ENCODE results near the gene ZDHHC12.
A peak's percentile ranks its signal among the peaks of the same experiment; 100 is the strongest.

The ZDHHC12 gene

DNA sequence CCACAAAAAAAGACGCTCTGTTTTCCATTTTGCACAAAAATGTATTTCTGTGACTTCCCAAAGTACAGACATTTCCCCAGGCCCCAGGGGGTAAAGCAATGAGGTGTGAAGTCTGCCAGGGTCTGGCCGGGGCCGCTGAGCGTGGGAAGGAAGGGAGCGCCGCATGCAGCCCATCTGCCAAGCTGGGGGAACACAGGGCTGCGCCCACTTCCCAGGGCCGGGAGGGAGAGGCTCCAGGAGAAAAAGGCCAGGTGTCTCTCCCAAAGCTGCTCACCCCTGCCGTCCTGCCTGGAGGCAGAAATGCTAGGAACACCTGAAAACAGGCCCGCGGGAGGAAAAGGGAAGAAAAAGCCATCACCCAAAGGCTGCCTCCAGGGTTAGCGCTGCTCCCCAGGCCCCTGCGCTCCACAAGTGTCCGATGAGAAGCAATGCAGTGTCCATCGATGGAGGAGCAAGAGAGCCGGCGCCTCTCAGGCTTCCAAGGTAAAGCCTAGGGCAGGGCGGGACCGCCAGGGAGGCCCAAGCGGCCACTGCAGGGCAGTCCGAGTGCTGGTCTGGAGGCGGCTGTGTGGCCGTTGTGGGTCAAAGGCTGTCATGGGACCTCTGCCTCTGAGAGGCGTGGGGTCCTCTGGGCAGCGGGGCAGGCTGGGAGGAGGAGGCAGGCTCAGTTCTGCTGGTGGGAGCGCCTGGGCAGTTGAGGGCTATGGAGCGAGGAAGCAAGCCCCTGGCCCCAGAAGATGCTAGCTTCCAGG is 6.0 kb upstream of the ZDHHC12 start:
- no peak for DNase-seq (ENCODE audit: low spot score)

GRCh38 chr9:128729302-128729701 is 5.4 kb upstream of the ZDHHC12 start:
- no peak for DNase-seq (ENCODE audit: low spot score)

- no peak for DNase-seq (ENCODE audit: low spot score)
Measured at GRCh38 chr9:128728298-128728697, 4.4 kb upstream of the ZDHHC12 start.

- DNase-seq (ENCODE audit: low spot score), result no peak
Measured at GRCh38 chr9:128727640-128728248, 3.8 kb upstream of the ZDHHC12 start.

- DNase-seq (ENCODE audit: low spot score), result peak; percentile 79
Measured at GRCh38 chr9:128724744-128725211, 851 bp upstream of the ZDHHC12 start.

DNA sequence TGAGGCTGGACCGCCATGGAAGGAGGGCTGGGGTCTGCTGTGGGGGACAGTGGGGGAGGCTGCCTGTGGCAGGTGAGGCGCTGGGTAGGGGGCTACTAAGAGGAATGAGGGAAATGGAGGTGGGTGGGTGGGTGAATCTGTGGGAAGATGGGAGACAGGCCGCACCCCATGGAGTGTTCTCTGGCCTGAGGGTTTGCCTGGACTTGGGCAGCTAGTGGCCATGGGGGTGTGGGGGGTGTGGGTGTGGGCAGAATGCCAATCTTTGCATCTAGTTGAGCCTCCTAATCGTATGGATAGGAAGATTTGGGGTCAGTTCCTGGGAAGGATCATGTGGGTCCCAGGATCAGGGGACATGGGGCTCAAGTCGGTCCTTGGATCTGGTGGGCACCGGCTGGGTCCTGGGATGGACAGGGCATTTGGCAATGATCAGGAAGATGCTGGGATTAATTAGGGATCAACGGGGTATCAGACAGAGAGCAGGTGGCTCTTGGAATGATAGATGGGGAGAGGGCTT is 518 bp downstream of the ZDHHC12 start:
- DNase-seq (ENCODE audit: low spot score), result peak; percentile 25

DNA sequence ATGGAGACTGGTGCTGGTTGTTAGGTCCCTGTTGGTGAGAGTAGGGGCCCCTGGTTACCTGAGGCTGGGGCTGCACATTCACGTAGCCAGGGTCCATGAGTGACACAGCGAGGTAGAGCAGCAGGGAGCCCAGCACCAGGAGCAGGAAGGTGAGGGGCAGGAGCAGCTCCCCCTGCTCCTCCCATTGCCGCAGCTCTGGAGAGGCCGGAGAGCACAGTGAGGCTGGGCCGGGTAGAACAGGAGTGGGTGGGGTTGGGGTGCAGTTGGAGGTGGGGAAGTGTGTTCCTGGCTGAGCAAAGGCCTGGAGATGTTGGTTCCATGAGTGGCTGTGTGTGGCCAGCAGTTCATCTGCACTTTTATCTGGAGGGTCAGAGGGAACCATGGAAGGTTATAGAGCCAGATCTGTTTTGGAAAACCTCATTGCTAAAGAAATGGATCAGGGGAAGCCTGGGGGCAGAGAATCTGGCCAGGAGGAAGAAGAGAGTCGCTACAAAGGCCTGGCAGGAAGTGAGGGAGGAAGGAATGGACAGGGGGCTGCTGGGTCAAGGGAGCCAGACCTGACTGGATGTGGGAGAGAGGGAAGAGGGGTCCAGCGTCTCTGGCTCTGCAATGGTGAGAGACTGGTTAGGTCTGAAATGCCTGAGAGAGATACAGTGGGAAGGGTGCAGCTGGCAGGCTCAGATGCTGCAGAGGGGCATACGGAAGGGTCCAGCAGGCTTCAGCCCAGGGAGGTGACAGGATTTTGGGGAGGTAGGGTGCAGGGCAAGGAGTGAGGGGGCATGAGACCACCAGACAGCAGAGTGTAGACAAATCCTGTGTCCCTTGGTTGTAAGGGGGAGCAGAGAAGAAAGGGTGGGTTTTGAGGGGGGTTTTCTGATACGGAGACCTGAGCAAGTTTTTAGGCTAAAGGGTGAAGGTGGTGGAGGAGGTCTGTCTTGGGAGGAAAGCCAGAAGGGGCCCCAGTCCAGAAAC is 1.3 kb downstream of the ZDHHC12 start:
- DNase-seq (ENCODE audit: low spot score), result no peak

DNA sequence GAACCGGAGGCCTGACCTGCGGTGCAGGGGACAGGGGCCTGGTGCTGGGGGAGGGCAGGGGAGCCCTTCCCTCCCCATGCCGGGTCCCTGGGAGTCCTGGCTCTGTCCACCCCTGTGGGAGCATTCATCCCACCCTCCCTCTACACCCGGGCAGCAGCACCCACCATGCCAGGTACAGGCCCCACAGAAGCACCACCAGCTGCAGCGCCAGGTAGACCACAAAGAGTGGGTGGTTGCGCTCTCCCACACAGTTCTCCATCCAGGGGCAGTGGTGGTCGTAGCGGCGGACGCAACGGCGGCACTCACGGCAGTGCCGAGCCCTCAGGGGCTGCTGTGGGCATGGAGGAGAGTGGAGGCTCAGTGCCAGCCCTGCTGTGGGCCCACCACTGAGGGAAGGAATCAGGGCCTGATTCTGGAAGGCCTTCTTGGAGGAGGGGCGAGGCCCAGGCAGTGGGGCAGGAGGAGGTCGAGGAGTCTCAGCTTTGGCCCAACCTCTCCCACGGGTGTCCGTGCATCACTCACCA is 2.4 kb downstream of the ZDHHC12 start:
- no peak for DNase-seq (ENCODE audit: low spot score)

- no peak for DNase-seq (ENCODE audit: low spot score)
Measured at GRCh38 chr9:128720841-128721486, 3.0 kb downstream of the ZDHHC12 start.

DNA sequence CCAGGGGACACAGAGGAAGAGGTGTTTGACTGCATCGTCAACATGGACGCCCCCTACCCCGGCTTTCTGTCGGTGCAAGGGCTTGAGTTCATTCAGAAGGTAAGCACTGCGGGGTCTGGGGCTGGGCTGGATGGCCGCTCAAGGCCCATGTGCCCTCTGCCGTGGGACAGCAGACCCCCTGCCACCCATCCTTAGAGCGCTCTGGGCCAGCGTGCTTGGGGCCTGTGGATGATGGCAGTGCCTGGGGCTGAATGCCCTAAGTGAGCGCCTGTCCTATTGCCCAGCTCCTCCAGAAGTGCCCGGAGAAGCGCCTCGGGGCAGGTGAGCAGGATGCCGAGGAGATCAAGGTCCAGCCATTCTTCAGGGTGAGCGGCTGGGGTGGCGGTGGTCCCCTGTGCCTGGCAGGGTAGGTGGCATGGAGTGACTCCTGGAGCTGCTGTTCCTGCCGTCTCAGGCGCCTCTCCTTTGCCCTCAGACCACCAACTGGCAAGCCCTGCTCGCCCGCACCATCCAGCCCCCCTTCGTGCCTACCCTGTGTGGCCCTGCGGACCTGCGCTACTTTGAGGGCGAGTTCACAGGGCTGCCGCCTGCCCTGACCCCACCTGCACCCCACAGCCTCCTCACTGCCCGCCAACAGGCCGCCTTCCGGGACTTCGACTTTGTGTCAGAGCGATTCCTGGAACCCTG is 3.9 kb downstream of the ZDHHC12 start:
- no peak for DNase-seq (ENCODE audit: low spot score)

DNA sequence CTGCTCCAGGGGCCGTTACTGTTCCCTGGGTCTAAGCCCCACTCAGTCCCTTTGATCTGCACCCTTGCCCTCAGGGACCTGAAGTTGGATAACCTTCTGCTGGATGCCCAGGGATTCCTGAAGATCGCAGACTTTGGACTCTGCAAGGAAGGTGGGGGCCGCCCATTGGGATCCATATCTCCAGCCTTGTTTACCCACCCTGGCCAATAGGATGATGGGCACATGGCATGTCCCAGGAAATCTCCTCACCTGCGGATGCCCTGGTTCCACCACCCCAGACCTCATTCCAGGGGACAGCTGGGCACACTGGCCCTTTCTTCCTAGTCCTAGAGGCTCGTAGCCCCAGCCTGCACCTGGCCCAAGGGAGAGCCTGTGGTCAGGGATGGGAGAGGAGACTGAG is 5.5 kb downstream of the ZDHHC12 start:
- no peak for DNase-seq (ENCODE audit: low spot score)

- no peak for DNase-seq (ENCODE audit: low spot score)
Measured at GRCh38 chr9:128718047-128718446, 5.9 kb downstream of the ZDHHC12 start.

DNA sequence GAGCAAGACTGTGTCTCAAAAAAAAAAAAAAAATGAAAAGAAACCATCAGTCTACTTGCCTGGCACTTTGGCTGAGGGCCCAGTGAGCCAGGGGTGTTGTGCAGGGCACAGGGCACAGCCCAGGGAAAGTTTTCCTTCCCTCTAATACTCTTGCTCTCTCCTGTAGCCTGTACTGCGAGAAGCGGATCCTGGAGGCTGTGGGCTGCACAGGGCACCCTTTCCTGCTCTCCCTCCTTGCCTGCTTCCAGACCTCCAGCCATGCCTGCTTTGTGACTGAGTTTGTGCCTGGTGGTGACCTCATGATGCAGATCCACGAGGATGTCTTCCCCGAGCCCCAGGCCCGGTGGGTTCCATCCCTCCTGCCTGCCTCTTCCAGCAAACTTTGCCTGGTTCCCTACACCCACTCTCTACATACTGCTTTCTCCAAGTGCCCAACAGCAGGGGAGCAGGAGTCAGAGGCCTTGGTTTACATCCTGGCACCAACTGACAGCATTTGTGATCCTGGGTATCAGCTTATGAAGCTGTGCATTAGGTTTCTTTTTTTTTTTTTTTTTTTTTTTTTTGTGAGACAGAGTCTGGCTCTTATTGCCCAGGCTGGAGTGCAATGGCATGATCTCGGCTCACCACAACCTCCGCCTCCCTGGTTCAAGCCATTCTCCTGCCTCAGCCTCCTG is 7.2 kb downstream of the ZDHHC12 start:
- DNase-seq (ENCODE audit: low spot score), result no peak

GRCh38 chr9:128715436-128715750 is 8.5 kb downstream of the ZDHHC12 start:
- no peak for DNase-seq (ENCODE audit: low spot score)

GRCh38 chr9:128714586-128715435 is 9.1 kb downstream of the ZDHHC12 start:
- DNase-seq (ENCODE audit: low spot score), result no peak

GRCh38 chr9:128713941-128714573 is 9.9 kb downstream of the ZDHHC12 start:
- DNase-seq (ENCODE audit: low spot score), result no peak

DNA sequence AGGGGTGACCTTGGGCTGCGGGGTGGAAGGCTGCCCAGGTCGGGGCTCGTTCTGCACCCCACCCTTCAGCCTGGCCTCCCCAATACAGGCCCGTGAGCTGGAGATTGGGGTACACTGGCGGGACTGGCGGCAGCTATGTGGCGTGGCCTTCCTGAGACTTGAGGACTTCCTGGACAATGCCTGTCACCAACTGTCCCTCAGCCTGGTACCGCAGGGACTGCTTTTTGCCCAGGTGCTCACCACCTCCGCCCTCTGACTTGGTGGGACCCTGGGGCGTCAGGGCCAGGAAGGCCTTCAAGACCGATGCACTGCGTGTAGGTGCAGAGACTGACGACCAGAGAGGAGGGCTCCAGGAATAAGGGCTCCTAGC is 10.5 kb downstream of the ZDHHC12 start:
- no peak for DNase-seq (ENCODE audit: low spot score)

DNA sequence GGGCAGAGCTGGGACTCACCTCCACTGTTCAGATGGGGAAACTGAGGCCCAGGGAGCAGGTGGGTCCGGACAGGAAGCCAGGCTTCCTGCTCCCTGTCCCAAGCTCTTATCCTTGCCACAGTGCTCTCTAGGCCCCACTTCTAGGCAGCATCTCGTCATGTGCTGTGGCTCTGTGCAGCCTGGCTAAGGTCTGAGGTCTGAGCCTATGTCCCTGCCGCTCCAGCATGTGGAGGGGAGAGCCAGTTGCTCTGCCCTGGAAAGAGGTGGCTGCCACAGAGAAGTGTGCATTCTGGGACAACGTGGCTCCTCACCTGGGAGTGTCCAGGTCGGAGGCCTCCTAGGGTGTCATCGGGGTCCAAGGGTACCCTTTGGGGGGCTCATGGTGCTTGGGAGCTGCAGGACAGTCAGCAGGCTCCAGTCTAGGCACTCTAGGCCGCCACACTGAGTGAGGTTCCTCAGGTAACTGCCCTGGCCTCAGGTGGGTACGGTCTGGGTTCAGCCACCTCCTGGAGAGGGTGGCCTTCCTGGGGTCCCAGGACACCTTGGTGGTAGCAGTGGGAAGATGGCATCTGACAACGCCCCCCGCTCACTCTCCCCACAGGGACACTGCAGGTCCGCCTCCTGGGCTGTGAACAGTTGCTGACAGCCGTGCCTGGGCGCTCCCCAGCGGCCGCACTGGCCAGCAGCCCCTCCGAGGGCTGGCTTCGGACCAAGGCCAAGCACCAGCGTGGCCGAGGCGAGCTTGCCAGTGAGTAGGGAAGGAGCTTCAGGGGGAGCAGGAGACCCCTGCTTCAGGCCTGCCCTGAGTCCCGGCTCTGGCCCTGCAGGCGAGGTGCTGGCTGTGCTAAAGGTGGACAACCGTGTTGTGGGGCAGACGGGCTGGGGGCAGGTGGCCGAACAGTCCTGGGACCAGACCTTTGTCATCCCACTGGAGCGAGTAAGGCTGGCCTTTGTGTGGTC is 11.2 kb downstream of the ZDHHC12 start:
- no peak for DNase-seq (ENCODE audit: low spot score)
